GM23338 (cell line): Measurements from ENCODE around the gene MLH1.

Experiments used
- CREB1 ChIP-seq: fragments of 250-450 bp; sonication (Bioruptor Pico); IDR thresholded peaks from 2 replicates; pipeline ENCODE4 v1.5.0; 2020; ENCODE audit warnings: low read depth, mild to moderate bottlenecking, moderate library complexity
- ETS1 ChIP-seq: IDR thresholded peaks from 2 replicates; pipeline ENCODE4 v1.6.1; 2016; ENCODE audit warnings: antibody characterized with exemption
- EZH2 ChIP-seq: fragments of 200-600 bp; sonication (generic); IDR thresholded peaks from one replicate; pipeline ENCODE4 v1.8.0; 2017; ENCODE audit warnings: antibody characterized with exemption, mild to moderate bottlenecking, low read depth; ENCODE audit not compliant: unreplicated experiment
- EZH2phosphoT487 ChIP-seq: fragments of 200-600 bp; sonication (generic); IDR thresholded peaks from one replicate; pipeline ENCODE4 v1.8.1; 2018; ENCODE audit warnings: antibody characterized with exemption; ENCODE audit not compliant: unreplicated experiment
- JUNB ChIP-seq: IDR thresholded peaks from one replicate; pipeline ENCODE4 v1.6.1; 2016; ENCODE audit warnings: antibody characterized with exemption; ENCODE audit not compliant: unreplicated experiment
- NANOG ChIP-seq: IDR thresholded peaks from 2 replicates; pipeline ENCODE4 v1.6.1; 2016; ENCODE audit warnings: antibody characterized with exemption, borderline replicate concordance
- POLR2AphosphoS5 ChIP-seq: IDR thresholded peaks from 2 replicates; pipeline ENCODE4 v1.6.1; 2016; ENCODE audit warnings: antibody characterized with exemption, low read depth
- STAT1 ChIP-seq: IDR thresholded peaks from one replicate; pipeline ENCODE4 v1.6.1; 2016; ENCODE audit warnings: antibody characterized with exemption; ENCODE audit not compliant: unreplicated experiment
- ZNF114 ChIP-seq: fragments of 250-450 bp; sonication (Bioruptor Pico); IDR thresholded peaks from 2 replicates; pipeline ENCODE4 v1.5.0; 2020; ENCODE audit warnings: mild to moderate bottlenecking, moderate library complexity
- ZNF331 ChIP-seq: fragments of 250-450 bp; sonication (Bioruptor Pico); IDR thresholded peaks from 2 replicates; pipeline ENCODE4 v1.5.0; 2020; ENCODE audit warnings: low read depth, mild to moderate bottlenecking, moderate library complexity
- TF ChIP-seq, protein P1 (sequence below), 2 experiments: fragments of 200-600 bp in 1 of 2; sonication (generic) in 1 of 2; conservative IDR thresholded peaks; 2 replicates each; pipeline versions ENCODE4 v1.5.1 to v1.6.1; 2016 to 2017; ENCODE audit warnings: antibody characterized with exemption in 2 of 2, low read depth in 2 of 2, mild to moderate bottlenecking in 2 of 2, moderate library complexity in 1 of 2
- TF ChIP-seq, protein P2 (sequence below): IDR thresholded peaks from one replicate; pipeline ENCODE4 v1.6.1; 2018; ENCODE audit warnings: antibody characterized with exemption; ENCODE audit not compliant: unreplicated experiment
- TF ChIP-seq, protein P3 (sequence below): fragments of 250-450 bp; sonication (Bioruptor Pico); IDR thresholded peaks from 2 replicates; pipeline ENCODE4 v1.5.0; 2020; ENCODE audit warnings: mild to moderate bottlenecking, moderate library complexity

GRCh38 chr3:37086918-37087317 is 93.6 kb downstream of the MLH1 start:
- TF ChIP-seq, protein P1, sequence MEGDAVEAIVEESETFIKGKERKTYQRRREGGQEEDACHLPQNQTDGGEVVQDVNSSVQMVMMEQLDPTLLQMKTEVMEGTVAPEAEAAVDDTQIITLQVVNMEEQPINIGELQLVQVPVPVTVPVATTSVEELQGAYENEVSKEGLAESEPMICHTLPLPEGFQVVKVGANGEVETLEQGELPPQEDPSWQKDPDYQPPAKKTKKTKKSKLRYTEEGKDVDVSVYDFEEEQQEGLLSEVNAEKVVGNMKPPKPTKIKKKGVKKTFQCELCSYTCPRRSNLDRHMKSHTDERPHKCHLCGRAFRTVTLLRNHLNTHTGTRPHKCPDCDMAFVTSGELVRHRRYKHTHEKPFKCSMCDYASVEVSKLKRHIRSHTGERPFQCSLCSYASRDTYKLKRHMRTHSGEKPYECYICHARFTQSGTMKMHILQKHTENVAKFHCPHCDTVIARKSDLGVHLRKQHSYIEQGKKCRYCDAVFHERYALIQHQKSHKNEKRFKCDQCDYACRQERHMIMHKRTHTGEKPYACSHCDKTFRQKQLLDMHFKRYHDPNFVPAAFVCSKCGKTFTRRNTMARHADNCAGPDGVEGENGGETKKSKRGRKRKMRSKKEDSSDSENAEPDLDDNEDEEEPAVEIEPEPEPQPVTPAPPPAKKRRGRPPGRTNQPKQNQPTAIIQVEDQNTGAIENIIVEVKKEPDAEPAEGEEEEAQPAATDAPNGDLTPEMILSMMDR (conservative IDR thresholded peaks at IDR 0.05; ENCODE audit: low read depth in 2 of 2): no peak
- no peak for TF ChIP-seq POLR2AphosphoS5
- TF ChIP-seq, protein P2, sequence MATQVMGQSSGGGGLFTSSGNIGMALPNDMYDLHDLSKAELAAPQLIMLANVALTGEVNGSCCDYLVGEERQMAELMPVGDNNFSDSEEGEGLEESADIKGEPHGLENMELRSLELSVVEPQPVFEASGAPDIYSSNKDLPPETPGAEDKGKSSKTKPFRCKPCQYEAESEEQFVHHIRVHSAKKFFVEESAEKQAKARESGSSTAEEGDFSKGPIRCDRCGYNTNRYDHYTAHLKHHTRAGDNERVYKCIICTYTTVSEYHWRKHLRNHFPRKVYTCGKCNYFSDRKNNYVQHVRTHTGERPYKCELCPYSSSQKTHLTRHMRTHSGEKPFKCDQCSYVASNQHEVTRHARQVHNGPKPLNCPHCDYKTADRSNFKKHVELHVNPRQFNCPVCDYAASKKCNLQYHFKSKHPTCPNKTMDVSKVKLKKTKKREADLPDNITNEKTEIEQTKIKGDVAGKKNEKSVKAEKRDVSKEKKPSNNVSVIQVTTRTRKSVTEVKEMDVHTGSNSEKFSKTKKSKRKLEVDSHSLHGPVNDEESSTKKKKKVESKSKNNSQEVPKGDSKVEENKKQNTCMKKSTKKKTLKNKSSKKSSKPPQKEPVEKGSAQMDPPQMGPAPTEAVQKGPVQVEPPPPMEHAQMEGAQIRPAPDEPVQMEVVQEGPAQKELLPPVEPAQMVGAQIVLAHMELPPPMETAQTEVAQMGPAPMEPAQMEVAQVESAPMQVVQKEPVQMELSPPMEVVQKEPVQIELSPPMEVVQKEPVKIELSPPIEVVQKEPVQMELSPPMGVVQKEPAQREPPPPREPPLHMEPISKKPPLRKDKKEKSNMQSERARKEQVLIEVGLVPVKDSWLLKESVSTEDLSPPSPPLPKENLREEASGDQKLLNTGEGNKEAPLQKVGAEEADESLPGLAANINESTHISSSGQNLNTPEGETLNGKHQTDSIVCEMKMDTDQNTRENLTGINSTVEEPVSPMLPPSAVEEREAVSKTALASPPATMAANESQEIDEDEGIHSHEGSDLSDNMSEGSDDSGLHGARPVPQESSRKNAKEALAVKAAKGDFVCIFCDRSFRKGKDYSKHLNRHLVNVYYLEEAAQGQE: no peak
- no peak for TF ChIP-seq STAT1
- no peak for TF ChIP-seq EZH2
- no peak for TF ChIP-seq CREB1 (CRISPR knock-in tag)
- TF ChIP-seq EZH2phosphoT487: no peak
- TF ChIP-seq JUNB: no peak
- no peak for TF ChIP-seq ETS1
- TF ChIP-seq, protein P3, sequence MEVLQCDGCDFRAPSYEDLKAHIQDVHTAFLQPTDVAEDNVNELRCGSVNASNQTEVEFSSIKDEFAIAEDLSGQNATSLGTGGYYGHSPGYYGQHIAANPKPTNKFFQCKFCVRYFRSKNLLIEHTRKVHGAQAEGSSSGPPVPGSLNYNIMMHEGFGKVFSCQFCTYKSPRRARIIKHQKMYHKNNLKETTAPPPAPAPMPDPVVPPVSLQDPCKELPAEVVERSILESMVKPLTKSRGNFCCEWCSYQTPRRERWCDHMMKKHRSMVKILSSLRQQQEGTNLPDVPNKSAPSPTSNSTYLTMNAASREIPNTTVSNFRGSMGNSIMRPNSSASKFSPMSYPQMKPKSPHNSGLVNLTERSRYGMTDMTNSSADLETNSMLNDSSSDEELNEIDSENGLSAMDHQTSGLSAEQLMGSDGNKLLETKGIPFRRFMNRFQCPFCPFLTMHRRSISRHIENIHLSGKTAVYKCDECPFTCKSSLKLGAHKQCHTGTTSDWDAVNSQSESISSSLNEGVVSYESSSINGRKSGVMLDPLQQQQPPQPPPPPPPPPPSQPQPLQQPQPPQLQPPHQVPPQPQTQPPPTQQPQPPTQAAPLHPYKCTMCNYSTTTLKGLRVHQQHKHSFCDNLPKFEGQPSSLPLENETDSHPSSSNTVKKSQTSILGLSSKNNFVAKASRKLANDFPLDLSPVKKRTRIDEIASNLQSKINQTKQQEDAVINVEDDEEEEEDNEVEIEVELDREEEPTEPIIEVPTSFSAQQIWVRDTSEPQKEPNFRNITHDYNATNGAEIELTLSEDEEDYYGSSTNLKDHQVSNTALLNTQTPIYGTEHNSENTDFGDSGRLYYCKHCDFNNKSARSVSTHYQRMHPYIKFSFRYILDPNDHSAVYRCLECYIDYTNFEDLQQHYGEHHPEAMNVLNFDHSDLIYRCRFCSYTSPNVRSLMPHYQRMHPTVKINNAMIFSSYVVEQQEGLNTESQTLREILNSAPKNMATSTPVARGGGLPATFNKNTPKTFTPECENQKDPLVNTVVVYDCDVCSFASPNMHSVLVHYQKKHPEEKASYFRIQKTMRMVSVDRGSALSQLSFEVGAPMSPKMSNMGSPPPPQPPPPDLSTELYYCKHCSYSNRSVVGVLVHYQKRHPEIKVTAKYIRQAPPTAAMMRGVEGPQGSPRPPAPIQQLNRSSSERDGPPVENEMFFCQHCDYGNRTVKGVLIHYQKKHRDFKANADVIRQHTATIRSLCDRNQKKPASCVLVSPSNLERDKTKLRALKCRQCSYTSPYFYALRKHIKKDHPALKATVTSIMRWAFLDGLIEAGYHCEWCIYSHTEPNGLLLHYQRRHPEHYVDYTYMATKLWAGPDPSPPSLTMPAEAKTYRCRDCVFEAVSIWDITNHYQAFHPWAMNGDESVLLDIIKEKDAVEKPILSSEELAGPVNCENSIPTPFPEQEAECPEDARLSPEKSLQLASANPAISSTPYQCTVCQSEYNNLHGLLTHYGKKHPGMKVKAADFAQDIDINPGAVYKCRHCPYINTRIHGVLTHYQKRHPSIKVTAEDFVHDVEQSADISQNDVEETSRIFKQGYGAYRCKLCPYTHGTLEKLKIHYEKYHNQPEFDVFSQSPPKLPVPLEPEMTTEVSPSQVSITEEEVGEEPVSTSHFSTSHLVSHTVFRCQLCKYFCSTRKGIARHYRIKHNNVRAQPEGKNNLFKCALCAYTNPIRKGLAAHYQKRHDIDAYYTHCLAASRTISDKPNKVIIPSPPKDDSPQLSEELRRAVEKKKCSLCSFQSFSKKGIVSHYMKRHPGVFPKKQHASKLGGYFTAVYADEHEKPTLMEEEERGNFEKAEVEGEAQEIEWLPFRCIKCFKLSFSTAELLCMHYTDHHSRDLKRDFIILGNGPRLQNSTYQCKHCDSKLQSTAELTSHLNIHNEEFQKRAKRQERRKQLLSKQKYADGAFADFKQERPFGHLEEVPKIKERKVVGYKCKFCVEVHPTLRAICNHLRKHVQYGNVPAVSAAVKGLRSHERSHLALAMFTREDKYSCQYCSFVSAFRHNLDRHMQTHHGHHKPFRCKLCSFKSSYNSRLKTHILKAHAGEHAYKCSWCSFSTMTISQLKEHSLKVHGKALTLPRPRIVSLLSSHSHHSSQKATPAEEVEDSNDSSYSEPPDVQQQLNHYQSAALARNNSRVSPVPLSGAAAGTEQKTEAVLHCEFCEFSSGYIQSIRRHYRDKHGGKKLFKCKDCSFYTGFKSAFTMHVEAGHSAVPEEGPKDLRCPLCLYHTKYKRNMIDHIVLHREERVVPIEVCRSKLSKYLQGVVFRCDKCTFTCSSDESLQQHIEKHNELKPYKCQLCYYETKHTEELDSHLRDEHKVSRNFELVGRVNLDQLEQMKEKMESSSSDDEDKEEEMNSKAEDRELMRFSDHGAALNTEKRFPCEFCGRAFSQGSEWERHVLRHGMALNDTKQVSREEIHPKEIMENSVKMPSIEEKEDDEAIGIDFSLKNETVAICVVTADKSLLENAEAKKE (CRISPR knock-in tag): no peak
- no peak for TF ChIP-seq ZNF331 (CRISPR knock-in tag)
- no peak for TF ChIP-seq NANOG
- no peak for TF ChIP-seq ZNF114
